Retinal pigment epithelial cell (primary cell): ENCODE results near the gene ZNRD2.

Source experiments
- DNase-seq: peaks from one replicate; pipeline ENCODE4 v3.0.0-alpha.2; 2010; ENCODE audit warnings: low read depth
- H3K4me3 ChIP-seq: 2 replicates; pipeline ENCODE4 v1.5.1; 2011; ENCODE audit warnings: mild to moderate bottlenecking, low read length, control low read depth, moderate library complexity
- TF ChIP-seq, protein P1 (sequence below): conservative IDR thresholded peaks from 2 replicates; pipeline ENCODE4 v1.5.1; 2011; ENCODE audit warnings: low read depth, low read length, control low read depth, inconsistent platforms

Gene ZNRD2

DNA sequence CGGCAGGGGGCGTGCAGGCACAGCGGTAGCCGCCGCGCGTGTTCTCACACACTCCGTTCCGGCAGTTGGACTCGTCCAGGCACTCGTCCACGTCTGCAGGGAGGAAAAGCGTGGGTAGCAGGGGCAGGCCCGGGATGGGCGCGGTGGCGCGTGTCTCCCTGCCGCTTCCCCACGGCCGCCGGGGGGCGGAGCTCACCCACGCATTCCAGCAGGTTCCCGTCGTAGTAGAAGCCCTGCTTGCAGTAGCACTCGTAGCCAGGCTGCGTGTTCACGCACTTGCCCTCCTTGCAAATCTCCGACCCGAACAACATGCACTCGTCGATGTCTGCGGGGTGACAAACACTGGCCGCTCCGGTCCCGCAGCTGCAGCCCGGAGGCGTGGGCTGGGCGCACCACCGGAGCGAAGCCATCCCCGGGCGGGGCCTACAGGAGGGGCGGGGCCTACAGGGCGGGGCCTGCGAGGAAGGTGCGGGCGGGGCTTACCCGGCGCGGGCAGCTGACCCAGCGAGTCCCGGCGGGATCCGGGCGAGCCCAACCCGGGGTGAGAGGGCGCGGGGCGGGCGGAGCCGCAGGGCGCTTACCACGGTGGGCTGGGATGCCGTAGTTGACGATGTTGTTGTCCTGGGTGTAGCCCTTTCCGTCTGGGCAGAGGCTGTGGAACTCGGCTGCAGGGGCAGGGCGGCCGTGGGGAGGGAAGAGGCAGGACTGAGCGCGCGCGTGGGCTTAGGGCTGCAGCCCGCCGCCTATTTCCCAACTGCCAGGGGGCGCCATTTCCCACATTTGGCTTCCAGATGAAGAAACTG lies 29.8 kb upstream of the ZNRD2 start:
- TF ChIP-seq, protein P1, sequence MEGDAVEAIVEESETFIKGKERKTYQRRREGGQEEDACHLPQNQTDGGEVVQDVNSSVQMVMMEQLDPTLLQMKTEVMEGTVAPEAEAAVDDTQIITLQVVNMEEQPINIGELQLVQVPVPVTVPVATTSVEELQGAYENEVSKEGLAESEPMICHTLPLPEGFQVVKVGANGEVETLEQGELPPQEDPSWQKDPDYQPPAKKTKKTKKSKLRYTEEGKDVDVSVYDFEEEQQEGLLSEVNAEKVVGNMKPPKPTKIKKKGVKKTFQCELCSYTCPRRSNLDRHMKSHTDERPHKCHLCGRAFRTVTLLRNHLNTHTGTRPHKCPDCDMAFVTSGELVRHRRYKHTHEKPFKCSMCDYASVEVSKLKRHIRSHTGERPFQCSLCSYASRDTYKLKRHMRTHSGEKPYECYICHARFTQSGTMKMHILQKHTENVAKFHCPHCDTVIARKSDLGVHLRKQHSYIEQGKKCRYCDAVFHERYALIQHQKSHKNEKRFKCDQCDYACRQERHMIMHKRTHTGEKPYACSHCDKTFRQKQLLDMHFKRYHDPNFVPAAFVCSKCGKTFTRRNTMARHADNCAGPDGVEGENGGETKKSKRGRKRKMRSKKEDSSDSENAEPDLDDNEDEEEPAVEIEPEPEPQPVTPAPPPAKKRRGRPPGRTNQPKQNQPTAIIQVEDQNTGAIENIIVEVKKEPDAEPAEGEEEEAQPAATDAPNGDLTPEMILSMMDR = peak; percentile 74
- peak overlapping the region; percentile 38 for H3K4me3 ChIP-seq
- no peak for DNase-seq

DNA sequence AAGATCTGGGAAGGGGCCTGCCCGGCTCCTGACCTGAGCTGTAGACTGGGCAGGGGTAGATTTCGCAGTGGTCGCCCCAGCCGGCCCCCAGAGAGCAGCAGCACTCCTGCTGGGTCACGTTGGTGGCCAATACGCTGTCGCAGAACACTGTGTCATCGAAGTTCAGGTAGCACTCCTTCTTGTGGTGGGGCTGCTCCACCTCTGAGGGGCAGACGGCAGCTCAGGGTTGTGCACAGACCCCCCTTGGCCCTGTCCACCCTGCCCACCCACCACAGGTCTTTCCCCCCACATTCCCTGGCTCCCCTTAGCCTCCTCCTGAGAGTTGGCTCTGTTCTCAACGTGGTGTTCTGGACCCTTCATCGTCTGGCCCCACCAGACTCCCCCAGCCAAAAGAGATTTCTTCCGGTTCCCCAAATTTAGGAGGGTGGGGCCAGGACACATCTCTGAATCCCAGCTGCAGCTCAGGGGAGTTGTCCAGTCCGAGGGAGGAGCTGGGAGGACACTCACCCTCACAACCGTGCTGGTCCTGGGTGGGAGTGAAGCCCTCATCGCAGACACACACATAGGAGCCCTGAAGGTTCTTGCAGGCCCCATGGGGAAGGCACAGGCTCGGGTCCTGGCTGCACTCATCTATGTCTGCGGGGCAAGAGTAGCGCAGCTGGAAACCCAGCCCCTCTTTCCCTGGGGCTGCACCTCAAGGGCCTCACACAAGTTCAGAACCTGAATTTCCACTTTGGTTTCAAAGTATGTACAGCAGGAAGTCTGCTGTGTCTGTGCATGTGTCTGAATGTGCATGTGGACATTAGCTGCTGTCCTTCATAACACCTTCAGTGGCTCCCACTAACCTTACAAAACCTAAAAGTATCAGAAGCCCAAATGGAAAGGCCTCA lies 28.9 kb upstream of the ZNRD2 start:
- no peak for DNase-seq
- TF ChIP-seq, protein P1 = no peak
- peak overlapping the region; percentile 38 for H3K4me3 ChIP-seq

- TF ChIP-seq, protein P1 = no peak
- H3K4me3 ChIP-seq = no peak overlapping the region
- no peak for DNase-seq
Measured at GRCh38 chr11:65542738-65543390, 27.4 kb upstream of the ZNRD2 start.

DNA sequence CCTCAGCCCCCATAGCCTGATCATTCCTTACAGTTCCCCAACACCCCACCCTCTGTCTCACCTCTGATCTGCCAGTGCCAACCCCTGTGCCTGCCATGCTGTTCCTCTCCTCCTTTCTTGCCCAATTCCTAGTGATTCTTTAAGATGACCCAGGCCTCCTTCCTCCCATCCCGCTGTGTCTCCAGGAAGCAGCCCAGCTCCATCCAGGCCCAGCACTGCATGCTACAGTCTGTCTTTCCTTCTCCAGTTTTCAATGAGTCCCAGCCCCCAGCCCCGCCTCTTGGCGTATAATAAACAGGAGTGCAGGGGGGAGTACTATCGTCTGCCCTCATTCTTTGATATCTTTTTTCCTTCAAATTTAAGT lies 24.4 kb upstream of the ZNRD2 start:
- TF ChIP-seq, protein P1 = no peak
- H3K4me3 ChIP-seq = no peak overlapping the region
- no peak for DNase-seq

DNA sequence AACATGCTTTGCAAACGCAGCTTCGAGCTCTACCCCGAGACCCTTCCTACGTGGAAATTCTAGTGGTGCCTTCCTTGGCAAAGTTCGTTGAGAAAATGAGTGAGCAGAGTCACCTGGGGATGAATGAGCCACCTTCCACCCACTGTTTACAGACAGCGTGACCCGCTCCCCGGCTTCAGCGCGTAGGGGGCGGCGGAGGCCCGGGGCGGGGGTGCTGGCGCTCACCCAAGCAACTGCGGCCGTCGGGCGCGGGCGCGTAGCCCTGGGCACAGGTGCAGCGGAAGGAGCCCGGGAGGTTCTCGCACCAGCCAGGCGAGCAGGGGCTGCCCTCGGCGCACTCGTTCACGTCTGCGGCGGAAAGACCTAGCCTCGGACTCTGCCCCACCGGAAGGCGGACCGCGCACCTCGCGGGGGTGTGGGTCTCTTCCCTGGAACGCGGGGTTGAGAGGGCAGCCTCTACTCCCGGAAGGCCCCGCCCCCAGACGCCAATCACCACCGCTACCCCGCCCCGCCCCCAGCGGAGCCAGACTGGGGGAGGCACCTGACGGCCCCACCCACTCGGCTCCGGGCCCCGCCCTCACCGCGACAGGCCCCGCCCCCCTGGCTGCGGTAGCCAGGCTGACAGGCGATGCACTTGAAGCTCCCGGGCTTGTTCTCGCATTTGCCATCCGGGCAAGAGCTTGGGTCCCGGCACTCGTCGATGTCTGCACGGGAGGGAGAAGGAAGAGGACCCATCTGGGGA lies 23.9 kb upstream of the ZNRD2 start:
- TF ChIP-seq, protein P1 = no peak
- DNase-seq = no peak
- H3K4me3 ChIP-seq = no peak overlapping the region

DNA sequence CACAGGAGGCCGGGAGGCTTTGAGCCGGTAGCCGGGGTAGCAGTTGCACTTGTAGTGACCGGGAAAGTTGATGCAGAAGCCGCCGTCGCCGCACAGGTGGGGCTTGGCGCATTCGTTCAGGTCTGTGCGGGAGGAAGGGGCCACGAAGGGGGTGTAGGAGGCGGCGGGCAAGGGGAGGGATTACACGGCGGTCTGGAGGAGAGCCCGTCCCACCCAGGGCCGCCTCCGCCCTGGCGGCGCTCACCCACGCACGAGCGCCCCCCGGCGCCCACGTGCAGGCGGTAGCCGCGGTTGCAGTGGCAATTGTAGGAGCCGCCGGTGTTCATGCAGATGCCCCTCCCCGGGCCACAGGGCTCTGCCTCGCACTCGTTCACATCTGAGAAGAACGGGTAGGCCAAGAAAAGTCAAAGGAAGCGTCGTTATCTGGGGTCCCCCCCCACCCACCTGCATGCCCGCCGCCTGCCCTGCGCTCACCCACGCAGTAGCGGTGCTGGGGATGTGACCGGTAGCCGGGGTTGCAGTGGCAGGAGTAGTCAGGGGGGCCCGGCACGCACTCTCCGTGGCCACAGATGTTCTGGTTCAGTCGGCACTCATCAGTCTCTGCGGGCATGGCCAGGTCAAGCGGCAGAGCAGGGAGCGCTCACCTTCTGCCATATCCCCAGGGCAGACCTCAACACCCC lies 22.7 kb upstream of the ZNRD2 start:
- TF ChIP-seq, protein P1 = no peak
- DNase-seq = no peak

More for the DNA sequence above, 22.7 kb upstream of the ZNRD2 start:
- H3K4me3 ChIP-seq = no peak overlapping the region
